ENCODE data around the gene PRXL2A.

DNA sequence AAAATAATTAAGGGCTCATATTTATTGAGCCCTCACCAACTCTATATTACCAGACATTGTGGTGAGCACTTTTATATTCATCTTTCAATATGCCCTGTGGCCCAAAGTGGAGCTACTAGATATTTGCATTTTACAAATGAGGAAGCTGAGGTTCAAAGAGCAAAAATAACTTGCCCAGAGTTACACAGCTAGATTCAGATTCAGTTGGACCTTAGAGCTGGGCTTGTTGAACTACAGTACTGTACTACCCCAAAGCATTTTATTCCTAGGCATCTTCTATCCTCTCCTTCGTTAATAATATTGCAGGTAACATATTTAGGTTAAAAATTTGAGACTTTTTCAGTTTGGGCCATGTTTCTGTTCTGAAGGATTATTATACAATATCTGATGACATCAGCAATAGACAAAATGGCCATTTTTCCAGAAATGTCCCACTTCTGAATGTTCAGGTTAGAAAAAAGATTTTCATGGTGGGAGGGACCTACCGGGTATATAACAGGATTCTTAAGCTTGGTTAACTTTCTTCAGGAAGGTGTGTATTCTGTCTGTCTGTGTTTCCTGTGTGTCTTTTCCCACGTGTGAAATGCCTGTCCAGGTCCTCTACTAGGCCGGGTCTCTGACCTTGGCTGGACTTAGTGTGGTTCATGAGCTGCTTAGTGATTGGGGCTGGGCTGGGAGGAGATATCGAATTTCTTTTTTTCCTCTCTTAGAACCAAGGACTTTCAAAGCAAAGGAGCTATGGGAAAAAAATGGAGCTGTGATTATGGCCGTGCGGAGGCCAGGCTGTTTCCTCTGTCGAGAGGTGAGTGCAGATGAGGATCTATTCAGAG is 13.6 kb downstream of the PRXL2A start:
- TF ChIP-seq, protein P1, sequence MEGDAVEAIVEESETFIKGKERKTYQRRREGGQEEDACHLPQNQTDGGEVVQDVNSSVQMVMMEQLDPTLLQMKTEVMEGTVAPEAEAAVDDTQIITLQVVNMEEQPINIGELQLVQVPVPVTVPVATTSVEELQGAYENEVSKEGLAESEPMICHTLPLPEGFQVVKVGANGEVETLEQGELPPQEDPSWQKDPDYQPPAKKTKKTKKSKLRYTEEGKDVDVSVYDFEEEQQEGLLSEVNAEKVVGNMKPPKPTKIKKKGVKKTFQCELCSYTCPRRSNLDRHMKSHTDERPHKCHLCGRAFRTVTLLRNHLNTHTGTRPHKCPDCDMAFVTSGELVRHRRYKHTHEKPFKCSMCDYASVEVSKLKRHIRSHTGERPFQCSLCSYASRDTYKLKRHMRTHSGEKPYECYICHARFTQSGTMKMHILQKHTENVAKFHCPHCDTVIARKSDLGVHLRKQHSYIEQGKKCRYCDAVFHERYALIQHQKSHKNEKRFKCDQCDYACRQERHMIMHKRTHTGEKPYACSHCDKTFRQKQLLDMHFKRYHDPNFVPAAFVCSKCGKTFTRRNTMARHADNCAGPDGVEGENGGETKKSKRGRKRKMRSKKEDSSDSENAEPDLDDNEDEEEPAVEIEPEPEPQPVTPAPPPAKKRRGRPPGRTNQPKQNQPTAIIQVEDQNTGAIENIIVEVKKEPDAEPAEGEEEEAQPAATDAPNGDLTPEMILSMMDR (IDR thresholded peaks at IDR 0.05; ENCODE audit: poor library complexity): no peak
- no peak for TF ChIP-seq EZH2phosphoT487 (IDR thresholded peaks at IDR 0.05; ENCODE audit: low read depth, severe bottlenecking, unreplicated experiment)

Measured in hepatocyte (in vitro differentiated cells).